Stimulated activated CD4-positive, alpha-beta T cell treated with anti-CD3 and anti-CD28 coated beads, Interleukin-1b, Interleukin-23, amount 100 ng/mL, for 48 hours (primary cell): ENCODE results near the gene TAMALIN.

ENCODE experiments used
- DNase-seq: peaks from one replicate; pipeline ENCODE4 v3.0.0-alpha.2; 2020

Gene TAMALIN

GRCh38 chr12:52014567-52015530 is 8.1 kb downstream of the TAMALIN start:
- DNase-seq, result no peak

- no peak for DNase-seq
Observed at GRCh38 chr12:52015532-52016041, 8.8 kb downstream of the TAMALIN start.

GRCh38 chr12:52018433-52019112 is 11.8 kb downstream of the TAMALIN start:
- no peak for DNase-seq

- DNase-seq, result no peak
Observed at GRCh38 chr12:52019113-52019770, 12.5 kb downstream of the TAMALIN start.

GRCh38 chr12:52020539-52021336 is 14.0 kb downstream of the TAMALIN start:
- peak; percentile 59 for DNase-seq

- peak; percentile 30 for DNase-seq
Observed at GRCh38 chr12:52022841-52023181, 16.1 kb downstream of the TAMALIN start.

GRCh38 chr12:52023182-52023975 is 16.6 kb downstream of the TAMALIN start:
- DNase-seq, result peak; percentile 93

GRCh38 chr12:52023976-52024688 is 17.4 kb downstream of the TAMALIN start:
- DNase-seq, result no peak

GRCh38 chr12:52024845-52025230 is 18.1 kb downstream of the TAMALIN start:
- peak; percentile 82 for DNase-seq

- DNase-seq, result no peak
Observed at GRCh38 chr12:52026263-52026662, 19.5 kb downstream of the TAMALIN start.

GRCh38 chr12:52027085-52027843 is 20.5 kb downstream of the TAMALIN start:
- no peak for DNase-seq

- DNase-seq, result no peak
Observed at GRCh38 chr12:52029685-52030084, 22.9 kb downstream of the TAMALIN start.

GRCh38 chr12:52032446-52032803 is 25.7 kb downstream of the TAMALIN start:
- DNase-seq, result no peak

GRCh38 chr12:52032804-52033445 is 26.2 kb downstream of the TAMALIN start:
- peak; percentile 92 for DNase-seq

- no peak for DNase-seq
Observed at GRCh38 chr12:52033446-52034140, 26.8 kb downstream of the TAMALIN start.

- no peak for DNase-seq
Observed at GRCh38 chr12:52035190-52035589, 28.4 kb downstream of the TAMALIN start.

- no peak for DNase-seq
Observed at GRCh38 chr12:52035926-52036325, 29.2 kb downstream of the TAMALIN start.

GRCh38 chr12:52036587-52037171 is 29.9 kb downstream of the TAMALIN start:
- DNase-seq, result peak; percentile 72
